CD4-positive, alpha-beta T cell (primary cell): ENCODE results near the gene MYH7B. TPM values are rescaled to one million over a fixed set of nuclear protein-coding genes. Genes with fewer than 3 reads are reported as not detected.

ENCODE experiments used
- ATAC-seq: fragments of 200-7000 bp; cut with Tn5 transposase; one replicate; pipeline ENCODE4 v1.10.0; 2022; ENCODE audit warnings: mild to moderate bottlenecking; ENCODE audit not compliant: poor library complexity
- CTCF ChIA-PET: fragments of 350-600 bp; sonication (Branson Sonifier 250); formaldehyde crosslinking; loops from one replicate; lab custom pipeline; 2021; ENCODE audit warnings: antibody characterized with exemption, inconsistent platforms; lab: Charles Lee
- POLR2A ChIA-PET: fragments of 350-600 bp; sonication (Branson Sonifier 250); formaldehyde crosslinking; loops from one replicate; lab custom pipeline; 2021; ENCODE audit warnings: antibody characterized with exemption, inconsistent platforms; lab: Charles Lee
- DNase-seq, 14 experiments: peaks; one replicate each; pipeline ENCODE4 v3.0.0-alpha.2; 2013 to 2020; ENCODE audit warnings: mixed read lengths in 2 of 14
- H3K27ac ChIP-seq, 2 donors: one replicate each; pipeline versions ENCODE4 v1.5.1 to v1.7.0; 2013; ENCODE audit warnings: low read length in 2 of 2, low read depth in 1 of 2, mild to moderate bottlenecking in 1 of 2
- H3K27me3 ChIP-seq, 2 experiments: 1 replicate in 1 of 2; 2 replicates in 1 of 2; pipeline versions ENCODE4 v1.6.1 to v1.7.0; 2013; ENCODE audit warnings: low read length in 2 of 2, control low read depth in 1 of 2, mild to moderate bottlenecking in 1 of 2, moderate library complexity in 1 of 2; ENCODE audit not compliant: insufficient read depth in 2 of 2, control insufficient read depth in 1 of 2
- H3K36me3 ChIP-seq: one replicate; pipeline ENCODE4 v1.6.1; 2013; ENCODE audit warnings: low read length, control low read depth; ENCODE audit not compliant: insufficient read depth
- H3K4me1 ChIP-seq: one replicate; pipeline ENCODE4 v1.6.1; 2013; ENCODE audit warnings: low read length, control low read depth; ENCODE audit not compliant: insufficient read depth
- H3K4me3 ChIP-seq: one replicate; pipeline ENCODE4 v1.5.1; 2013; ENCODE audit warnings: mild to moderate bottlenecking, low read length, moderate library complexity
- H3K9me3 ChIP-seq, 2 experiments: 1 replicate in 1 of 2; 2 replicates in 1 of 2; pipeline versions ENCODE4 v1.6.1 to v1.7.0; 2013; ENCODE audit warnings: low read length in 2 of 2, mild to moderate bottlenecking in 2 of 2, control low read depth in 1 of 2, moderate library complexity in 1 of 2; ENCODE audit not compliant: control insufficient read depth in 1 of 2, insufficient read depth in 1 of 2
- H3K27ac Mint-ChIP-seq: one replicate; pipeline ENCODE4 v1.8.0; 2020; ENCODE audit warnings: mixed read lengths
- H3K27me3 Mint-ChIP-seq: one replicate; pipeline ENCODE4 v1.8.0; 2021; ENCODE audit warnings: mixed read lengths
- H3K36me3 Mint-ChIP-seq: one replicate; pipeline ENCODE4 v1.8.0; 2021; ENCODE audit warnings: low read depth, mixed read lengths
- H3K4me1 Mint-ChIP-seq: one replicate; pipeline ENCODE4 v1.8.0; 2021; ENCODE audit warnings: low read depth, mixed read lengths
- H3K4me3 Mint-ChIP-seq: one replicate; pipeline ENCODE4 v1.8.0; 2020; ENCODE audit warnings: mild to moderate bottlenecking, mixed read lengths
- H3K9me3 Mint-ChIP-seq: one replicate; pipeline ENCODE4 v1.8.0; 2020; ENCODE audit warnings: mixed read lengths
- CTCF ChIP-seq: fragments of 200-600 bp; IDR thresholded peaks from one replicate; pipeline ENCODE4 v1.8.0; 2022; ENCODE audit warnings: antibody characterized with exemption, mild to moderate bottlenecking
- intact Hi-C, 2 experiments: fragments of 100-400 bp; cut with DNase I in 1 of 2; cut with micrococcal nuclease in 1 of 2; formaldehyde crosslinking; loops; one replicate each; pipeline versions ENCODE4 v1.15.1 to v1.9.0; 2023 to 2025; cut with DNase I, micrococcal nuclease
- total RNA-seq, 174 experiments: library from RNA in 2 of 174; stranded (reverse) in 2 of 174; gene quantifications; one replicate each; pipeline ENCODE4 v1.2.3 and lab custom pipeline; 2021 to 2026

The MYH7B gene
- total RNA-seq, 2 experiments from 2014 or later = 0.53 to 0.58 TPM

GRCh38 chr20:34983995-34984735 is 28.5 kb downstream of the MYH7B start:
- no peak overlapping the region for H3K27ac ChIP-seq
- Mint-ChIP-seq H3K9me3 (no peaks in the 10 kb centered on the region), H3K27me3 (peaks cover 34% of the 10 kb centered on the region), H3K4me3 (no peak overlapping the region), H3K27ac (no peak overlapping the region), H3K36me3 (no peaks in the 10 kb centered on the region), H3K4me1 (no peaks in the 10 kb centered on the region)
- no peaks in the 10 kb centered on the region for H3K36me3 ChIP-seq
- no peak for TF ChIP-seq CTCF
- no peak for DNase-seq
- no peaks in the 10 kb centered on the region for H3K4me1 ChIP-seq
- peaks cover 11 to 18% of the 10 kb centered on the region in 2 experiments for H3K27me3 ChIP-seq
- no peak for ATAC-seq
- CTCF ChIA-PET = no interaction called here
- peaks cover 0 to 5% of the 10 kb centered on the region in 2 experiments for H3K9me3 ChIP-seq
- POLR2A ChIA-PET = no interaction called here
- intact Hi-C loops = no loop called here
- H3K4me3 ChIP-seq = no peak overlapping the region

DNA sequence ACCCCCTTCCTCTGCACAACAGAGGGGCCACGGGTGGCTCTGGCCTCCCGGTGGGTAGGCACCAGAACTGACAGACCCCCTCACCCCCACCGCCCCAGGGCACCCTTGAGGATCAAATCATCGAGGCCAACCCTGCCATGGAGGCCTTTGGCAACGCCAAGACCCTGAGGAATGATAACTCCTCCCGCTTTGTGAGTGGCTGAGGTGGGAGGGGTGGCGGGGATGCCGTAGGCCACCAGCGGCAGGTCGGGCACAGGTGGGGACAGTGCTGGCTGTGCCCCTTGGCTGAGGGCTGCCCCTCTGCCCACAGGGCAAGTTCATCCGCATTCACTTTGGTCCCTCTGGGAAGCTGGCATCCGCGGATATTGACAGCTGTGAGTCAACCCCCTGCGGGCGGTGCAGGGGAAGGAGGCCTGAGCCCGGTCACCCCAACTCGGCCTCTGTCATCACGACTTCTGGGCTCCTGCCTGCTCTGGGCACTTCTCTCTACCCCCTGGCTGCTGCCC is 29.1 kb downstream of the MYH7B start:
- H3K27me3 Mint-ChIP-seq = peaks cover 34% of the 10 kb centered on the region
- POLR2A ChIA-PET = no interaction called here
- no peak for DNase-seq

DNA sequence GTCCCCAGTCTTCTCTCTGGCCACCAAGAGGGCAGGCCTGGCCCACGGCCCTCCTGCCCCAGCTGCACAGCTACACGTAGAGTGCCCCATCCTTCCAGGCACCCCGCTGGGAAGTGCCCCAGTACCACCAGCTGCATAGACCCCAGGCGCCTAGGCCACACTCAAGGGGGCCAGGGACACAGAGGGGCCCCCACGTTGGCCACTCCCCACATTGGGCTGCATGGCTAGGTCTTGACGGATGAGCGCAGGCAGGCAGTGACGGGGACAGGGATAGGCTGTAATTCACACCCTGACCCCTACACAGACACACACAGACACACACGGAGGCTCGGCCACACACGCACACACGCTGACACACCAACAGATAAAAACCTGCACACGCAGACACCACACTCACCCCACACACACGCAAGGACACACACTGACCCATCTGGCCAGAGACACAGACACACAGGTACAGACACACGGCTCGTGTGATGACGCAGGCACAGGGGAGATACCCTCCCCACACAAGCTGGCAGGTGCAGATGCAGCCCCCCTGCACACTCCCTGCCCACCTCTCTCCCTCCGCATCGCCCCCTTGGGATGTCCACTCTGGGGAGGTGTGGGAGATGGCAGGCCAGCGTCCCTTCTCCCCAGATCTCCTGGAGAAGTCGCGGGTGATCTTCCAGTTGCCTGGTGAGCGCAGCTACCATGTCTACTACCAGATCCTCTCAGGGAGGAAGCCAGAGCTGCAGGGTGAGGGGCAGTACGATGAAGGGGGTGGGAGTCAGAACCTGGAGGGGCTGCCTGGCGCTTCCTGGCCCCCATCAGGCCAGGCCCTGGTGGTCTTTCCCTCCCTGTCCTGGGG is 30.0 kb downstream of the MYH7B start:
- no peak for TF ChIP-seq CTCF
- ChIA-PET POLR2A (no interaction called here), CTCF (no interaction called here)
- no peaks in the 10 kb centered on the region for H3K36me3 ChIP-seq
- H3K9me3 Mint-ChIP-seq = no peaks in the 10 kb centered on the region
- H3K9me3 ChIP-seq = no peaks in the 10 kb centered on the region
- H3K4me1 Mint-ChIP-seq = no peaks in the 10 kb centered on the region
- H3K36me3 Mint-ChIP-seq = no peaks in the 10 kb centered on the region
- no peak for DNase-seq
- no peak overlapping the region for H3K4me3 Mint-ChIP-seq
- H3K27ac Mint-ChIP-seq = no peak overlapping the region
- no peak for ATAC-seq
- no peak overlapping the region for H3K27ac ChIP-seq
- H3K4me3 ChIP-seq = no peak overlapping the region
- H3K27me3 ChIP-seq = peaks cover 11 to 18% of the 10 kb centered on the region in 2 experiments
- intact Hi-C loops = no loop called here
- H3K4me1 ChIP-seq = no peaks in the 10 kb centered on the region
- H3K27me3 Mint-ChIP-seq = peaks cover 26% of the 10 kb centered on the region

More for the DNA sequence above, 29.1 kb downstream of the MYH7B start:
- no peak for TF ChIP-seq CTCF
- H3K36me3 ChIP-seq = no peaks in the 10 kb centered on the region
- no peak overlapping the region for H3K27ac ChIP-seq
- no peak overlapping the region for H3K27ac Mint-ChIP-seq
- no peak overlapping the region for H3K4me3 ChIP-seq
- peaks cover 0 to 3% of the 10 kb centered on the region in 2 experiments for H3K9me3 ChIP-seq
- intact Hi-C loops = no loop called here
- CTCF ChIA-PET = no interaction called here
- no peak for ATAC-seq
- no peak overlapping the region for H3K4me3 Mint-ChIP-seq
- H3K36me3 Mint-ChIP-seq = no peaks in the 10 kb centered on the region
- H3K4me1 Mint-ChIP-seq = no peaks in the 10 kb centered on the region
- no peaks in the 10 kb centered on the region for H3K9me3 Mint-ChIP-seq
- H3K27me3 ChIP-seq = peaks cover 11 to 18% of the 10 kb centered on the region in 2 experiments
- H3K4me1 ChIP-seq = no peaks in the 10 kb centered on the region
